Brain microvascular endothelial cell (primary cell): ENCODE data around the gene RASAL2.

ENCODE experiments used
- DNase-seq: peaks from one replicate; pipeline ENCODE4 v3.0.0-alpha.2; 2020
- H3K27ac ChIP-seq: fragments of 250-450 bp; sonication (Bioruptor Pico); 2 replicates; pipeline ENCODE4 v1.5.1; 2020; ENCODE audit warnings: mild to moderate bottlenecking, moderate library complexity
- H3K27me3 ChIP-seq: fragments of 250-450 bp; sonication (Bioruptor Pico); replicated peaks from 2 replicates; pipeline ENCODE4 v1.5.1; 2020; ENCODE audit warnings: mild to moderate bottlenecking
- H3K36me3 ChIP-seq: fragments of 250-450 bp; sonication (Bioruptor Pico); replicated peaks from 2 replicates; pipeline ENCODE4 v1.5.1; 2020; ENCODE audit warnings: mild to moderate bottlenecking
- H3K4me3 ChIP-seq: 2 replicates; pipeline ENCODE4 v1.5.1; 2011; ENCODE audit warnings: low read depth, mild to moderate bottlenecking, control low read depth, low read length, moderate library complexity
- in situ Hi-C: cut with HindIII; loops from 2 replicates; pipeline ENCODE4 v1.10.0; 2017; ENCODE audit warnings: low sequenced_read_pairs, low pct_ligation_motif_present
- TF ChIP-seq, protein P1 (sequence below): IDR thresholded peaks from 2 replicates; pipeline ENCODE4 v1.5.1; 2011; ENCODE audit warnings: low read depth, mild to moderate bottlenecking, moderate library complexity, low read length, control low read depth, inconsistent platforms; ENCODE audit errors: missing control alignments

The RASAL2 gene

GRCh38 chr1:178165196-178165595 is 71.3 kb downstream of the RASAL2 start:
- TF ChIP-seq, protein P1, sequence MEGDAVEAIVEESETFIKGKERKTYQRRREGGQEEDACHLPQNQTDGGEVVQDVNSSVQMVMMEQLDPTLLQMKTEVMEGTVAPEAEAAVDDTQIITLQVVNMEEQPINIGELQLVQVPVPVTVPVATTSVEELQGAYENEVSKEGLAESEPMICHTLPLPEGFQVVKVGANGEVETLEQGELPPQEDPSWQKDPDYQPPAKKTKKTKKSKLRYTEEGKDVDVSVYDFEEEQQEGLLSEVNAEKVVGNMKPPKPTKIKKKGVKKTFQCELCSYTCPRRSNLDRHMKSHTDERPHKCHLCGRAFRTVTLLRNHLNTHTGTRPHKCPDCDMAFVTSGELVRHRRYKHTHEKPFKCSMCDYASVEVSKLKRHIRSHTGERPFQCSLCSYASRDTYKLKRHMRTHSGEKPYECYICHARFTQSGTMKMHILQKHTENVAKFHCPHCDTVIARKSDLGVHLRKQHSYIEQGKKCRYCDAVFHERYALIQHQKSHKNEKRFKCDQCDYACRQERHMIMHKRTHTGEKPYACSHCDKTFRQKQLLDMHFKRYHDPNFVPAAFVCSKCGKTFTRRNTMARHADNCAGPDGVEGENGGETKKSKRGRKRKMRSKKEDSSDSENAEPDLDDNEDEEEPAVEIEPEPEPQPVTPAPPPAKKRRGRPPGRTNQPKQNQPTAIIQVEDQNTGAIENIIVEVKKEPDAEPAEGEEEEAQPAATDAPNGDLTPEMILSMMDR: no peak
- Histone ChIP-seq H3K36me3 (no peaks in the 10 kb centered on the region), H3K27me3 (no peaks in the 10 kb centered on the region), H3K27ac (no peak overlapping the region), H3K4me3 (no peak overlapping the region)
- DNase-seq: no peak
- in situ Hi-C loops: no loop called here

GRCh38 chr1:178166429-178167024 is 72.6 kb downstream of the RASAL2 start:
- Histone ChIP-seq H3K36me3 (no peaks in the 10 kb centered on the region), H3K27me3 (no peaks in the 10 kb centered on the region), H3K27ac (no peak overlapping the region), H3K4me3 (no peak overlapping the region)
- no peak for DNase-seq
- in situ Hi-C loops: no loop called here
- TF ChIP-seq, protein P1: no peak

GRCh38 chr1:178168536-178168935 is 74.6 kb downstream of the RASAL2 start:
- TF ChIP-seq, protein P1: no peak
- Histone ChIP-seq H3K36me3 (no peaks in the 10 kb centered on the region), H3K4me3 (no peak overlapping the region), H3K27ac (peak overlapping the region; percentile 20), H3K27me3 (no peaks in the 10 kb centered on the region)
- peak; percentile 81 for DNase-seq
- in situ Hi-C loops: no loop called here

DNA sequence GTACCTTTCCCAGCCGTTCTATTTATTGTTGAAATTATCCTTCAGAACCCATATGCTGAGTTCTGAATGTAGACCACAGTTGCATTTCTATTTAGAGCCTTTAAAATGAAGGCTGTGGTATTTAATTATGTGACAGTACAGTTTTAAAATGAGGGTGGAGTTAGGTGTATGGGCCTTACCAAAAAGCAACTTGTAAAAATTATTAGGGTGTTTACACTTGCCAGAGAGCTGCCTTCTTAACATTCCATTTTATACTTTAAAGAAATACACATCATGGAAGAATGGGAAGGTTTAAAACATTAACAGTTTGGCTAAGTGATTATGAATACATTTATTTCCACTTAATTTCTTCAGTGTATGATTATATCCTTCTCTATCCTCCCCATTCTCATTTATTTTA is 75.7 kb downstream of the RASAL2 start:
- Histone ChIP-seq H3K27me3 (no peaks in the 10 kb centered on the region), H3K4me3 (no peak overlapping the region)
- in situ Hi-C loops: no loop called here

GRCh38 chr1:178172939-178173338 is 79.0 kb downstream of the RASAL2 start:
- in situ Hi-C loops: no loop called here
- no peaks in the 10 kb centered on the region for H3K36me3 ChIP-seq
- no peaks in the 10 kb centered on the region for H3K27me3 ChIP-seq
- peak overlapping the region; percentile 89 for H3K27ac ChIP-seq
- TF ChIP-seq, protein P1: no peak
- DNase-seq: peak; percentile 88
- no peak overlapping the region for H3K4me3 ChIP-seq

More for the DNA sequence above, 75.7 kb downstream of the RASAL2 start:
- no peaks in the 10 kb centered on the region for H3K36me3 ChIP-seq
- no peak for DNase-seq
- TF ChIP-seq, protein P1: no peak
- H3K27ac ChIP-seq: no peak overlapping the region

DNA sequence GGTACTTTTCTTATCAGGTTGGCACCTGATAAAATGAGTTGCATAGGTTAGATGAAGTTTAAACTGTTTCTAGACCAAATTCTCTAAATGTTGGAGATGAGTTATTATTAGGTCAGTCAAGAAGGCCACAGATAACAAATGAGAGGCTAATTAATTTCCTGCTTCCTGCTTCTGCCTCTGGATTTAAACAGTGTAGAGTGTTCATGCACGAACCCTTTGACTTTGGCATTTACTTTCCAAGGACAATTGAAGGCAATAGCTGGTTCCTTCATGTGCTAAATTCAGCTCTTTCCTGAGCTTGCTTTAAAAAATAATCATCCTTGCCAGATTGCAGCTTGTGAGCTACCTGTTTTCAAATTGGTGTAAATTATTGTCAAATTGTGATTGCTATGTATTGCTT is 80.6 kb downstream of the RASAL2 start:
- Histone ChIP-seq H3K4me3 (no peak overlapping the region), H3K36me3 (no peaks in the 10 kb centered on the region), H3K27ac (no peak overlapping the region), H3K27me3 (no peaks in the 10 kb centered on the region)
- no peak for DNase-seq
- in situ Hi-C loops: no loop called here
- TF ChIP-seq, protein P1: no peak
